HG03575 (cell line): ENCODE results near the gene CCDC69.
"Not testable (repeated sequence)": the region's sequence is repeated elsewhere in the genome, so short reads cannot be mapped to it uniquely, and the experiment has no call there.

Experiments
- ATAC-seq: cut with Tn5 transposase; IDR thresholded peaks from one replicate; pipeline ENCODE4 v1.9.1; 2021; ENCODE audit not compliant: unreplicated experiment, insufficient number of reproducible peaks, low FRiP score; ENCODE audit errors: extremely low read depth

CCDC69 gene

DNA sequence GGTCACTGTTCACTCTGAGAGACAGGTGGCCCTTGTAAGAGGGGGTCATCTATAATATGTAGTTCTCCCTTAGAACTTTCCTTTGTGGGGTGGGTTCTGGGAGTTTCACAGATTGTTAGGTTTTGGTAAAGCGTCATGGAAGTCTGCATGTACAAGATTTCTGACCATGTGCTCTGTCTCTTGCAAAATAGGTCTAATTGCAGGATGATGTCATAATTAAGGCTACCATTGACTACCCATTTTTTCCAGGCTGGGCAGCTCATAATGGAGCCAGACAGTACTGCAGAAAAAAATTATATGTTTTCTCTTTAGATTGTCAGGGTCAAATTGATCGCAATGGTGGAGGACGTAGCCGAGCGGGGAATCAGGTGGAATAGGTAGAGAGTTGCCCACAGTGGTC lies 25.4 kb upstream of the CCDC69 start:
- no peak for ATAC-seq

DNA sequence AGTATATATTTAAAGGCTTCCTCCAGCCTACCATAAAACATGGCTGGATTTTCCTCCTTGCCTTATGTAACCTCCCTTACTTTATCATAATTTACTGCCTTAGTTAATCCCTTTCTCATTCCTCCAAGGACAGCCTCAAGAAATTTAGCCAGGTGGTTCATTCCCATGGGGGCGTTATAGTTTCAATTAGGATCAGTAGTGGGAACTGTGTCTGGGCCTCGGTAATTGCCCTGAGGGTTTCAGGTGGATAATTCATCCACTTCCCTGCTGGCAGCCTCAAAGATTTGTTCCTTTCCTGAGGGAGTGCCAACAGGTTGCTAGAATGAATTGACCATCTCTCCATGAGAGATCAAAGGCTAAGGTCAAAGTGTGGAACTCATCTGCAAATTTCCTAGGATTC lies 24.8 kb upstream of the CCDC69 start:
- no peak for ATAC-seq

DNA sequence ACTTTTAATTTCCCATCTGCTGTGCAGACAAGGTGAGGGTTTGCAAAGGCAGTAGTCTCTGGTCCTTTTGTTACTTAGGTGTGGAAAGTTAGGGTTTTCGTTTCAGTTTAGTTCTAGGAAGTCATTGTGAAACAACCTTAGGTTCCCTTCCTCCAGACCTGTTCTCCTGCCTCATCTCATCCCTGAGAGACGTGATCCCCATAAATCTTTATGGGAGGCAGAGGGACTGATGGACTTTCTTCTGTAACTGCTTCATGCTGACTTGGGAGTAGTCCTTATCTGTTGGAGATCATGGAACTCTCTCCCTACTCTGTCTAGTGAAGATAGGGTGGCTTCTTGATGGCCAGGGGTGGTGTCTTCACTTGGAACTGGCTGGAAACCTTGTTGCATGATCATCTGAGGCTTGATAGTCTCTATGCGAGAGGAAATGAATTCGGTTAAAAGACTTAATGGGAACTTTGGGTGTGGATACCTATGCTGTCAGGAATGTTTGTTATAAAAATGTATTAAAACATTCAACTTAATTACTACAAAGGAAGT lies 21.9 kb upstream of the CCDC69 start:
- no peak for ATAC-seq

DNA sequence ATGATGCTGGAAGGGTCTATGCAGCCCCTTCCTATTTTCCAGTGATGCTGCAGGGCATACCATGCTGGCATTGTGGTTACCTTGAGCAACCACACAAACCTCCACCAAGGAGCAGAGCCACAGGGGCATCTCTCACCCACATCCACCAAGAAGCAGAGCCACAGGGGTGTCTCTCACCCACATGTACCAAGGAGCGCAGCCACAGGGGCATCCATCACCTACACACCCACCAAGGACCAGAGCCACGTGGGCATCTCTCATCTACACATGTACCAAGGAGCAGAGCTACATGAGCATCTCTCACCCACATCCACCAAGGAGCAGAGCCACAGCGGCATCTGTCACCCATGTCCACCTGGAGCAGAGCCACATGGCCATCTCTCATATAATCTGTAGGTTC lies 20.3 kb upstream of the CCDC69 start:
- ATAC-seq, result no peak

DNA sequence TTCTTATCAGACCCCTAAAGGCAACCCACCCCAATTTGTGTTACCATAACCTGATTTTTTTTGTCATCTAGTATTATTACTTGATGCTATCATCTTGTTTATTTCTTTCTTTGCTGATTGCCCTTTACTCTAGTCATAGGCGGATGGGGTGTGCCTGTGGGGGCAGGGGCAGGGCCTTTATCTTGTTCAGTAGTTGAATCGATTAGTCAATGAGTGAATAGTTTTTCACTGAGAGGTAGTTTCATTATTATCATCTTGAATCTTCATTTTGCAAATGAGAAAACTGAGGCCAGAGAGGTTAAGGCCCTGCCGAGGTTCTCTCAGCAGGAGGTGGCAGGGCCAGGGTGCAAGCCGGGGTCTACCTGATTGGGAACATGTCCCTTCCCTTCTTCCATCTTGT lies 19.7 kb upstream of the CCDC69 start:
- no peak for ATAC-seq

DNA sequence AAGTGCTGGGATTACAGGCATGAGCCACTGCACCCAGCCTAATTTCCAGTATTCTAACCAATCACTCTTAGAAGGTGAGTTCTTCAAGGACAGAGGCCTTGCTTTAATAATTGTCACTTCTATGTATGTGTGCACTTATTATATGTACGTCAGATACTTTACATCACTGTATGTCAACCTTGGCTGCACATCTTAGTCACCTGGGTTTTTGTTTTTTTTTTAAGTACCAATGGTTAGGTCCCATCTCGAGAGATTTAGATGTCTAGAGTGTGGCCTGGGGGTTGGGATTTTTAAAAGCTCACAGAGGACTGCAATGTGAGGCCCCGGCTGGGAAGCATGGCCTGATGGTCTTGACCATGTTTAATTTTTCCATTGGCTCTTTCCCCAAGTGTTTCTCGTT lies 19.2 kb upstream of the CCDC69 start:
- no peak for ATAC-seq

DNA sequence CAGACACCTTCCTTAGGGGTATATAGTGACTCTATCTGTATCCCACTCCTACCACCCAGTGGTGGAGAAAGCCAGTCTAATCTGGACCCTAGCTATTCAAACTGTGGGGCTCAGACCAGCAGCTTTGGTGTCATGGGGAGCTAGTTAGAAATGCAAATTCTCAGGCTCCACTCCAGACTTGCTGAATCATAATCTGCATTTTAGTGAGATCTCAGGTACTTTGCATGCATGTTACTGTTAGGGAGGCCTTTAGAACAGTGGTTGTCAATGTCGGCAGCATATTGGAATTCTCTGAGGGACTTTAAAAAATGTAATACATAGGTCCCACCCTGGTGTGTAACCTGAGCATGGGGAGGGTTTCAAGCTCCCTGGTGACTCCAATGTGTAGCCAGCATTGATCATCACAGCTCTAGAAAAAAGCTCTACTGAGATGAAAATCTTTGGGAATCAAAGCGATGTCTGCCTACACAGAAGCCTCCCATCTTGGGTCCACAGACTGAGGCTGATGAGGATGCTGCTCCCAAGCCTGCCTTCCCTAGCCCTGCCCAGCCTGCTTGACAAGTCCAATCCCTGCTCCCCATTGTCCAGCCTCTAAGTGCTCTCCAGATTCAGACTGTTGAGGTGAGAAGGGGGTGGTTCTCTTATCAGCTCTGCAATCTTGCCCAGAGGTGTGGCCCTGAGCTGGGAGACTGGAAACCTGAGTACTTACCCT lies 17.2 kb upstream of the CCDC69 start:
- no peak for ATAC-seq

DNA sequence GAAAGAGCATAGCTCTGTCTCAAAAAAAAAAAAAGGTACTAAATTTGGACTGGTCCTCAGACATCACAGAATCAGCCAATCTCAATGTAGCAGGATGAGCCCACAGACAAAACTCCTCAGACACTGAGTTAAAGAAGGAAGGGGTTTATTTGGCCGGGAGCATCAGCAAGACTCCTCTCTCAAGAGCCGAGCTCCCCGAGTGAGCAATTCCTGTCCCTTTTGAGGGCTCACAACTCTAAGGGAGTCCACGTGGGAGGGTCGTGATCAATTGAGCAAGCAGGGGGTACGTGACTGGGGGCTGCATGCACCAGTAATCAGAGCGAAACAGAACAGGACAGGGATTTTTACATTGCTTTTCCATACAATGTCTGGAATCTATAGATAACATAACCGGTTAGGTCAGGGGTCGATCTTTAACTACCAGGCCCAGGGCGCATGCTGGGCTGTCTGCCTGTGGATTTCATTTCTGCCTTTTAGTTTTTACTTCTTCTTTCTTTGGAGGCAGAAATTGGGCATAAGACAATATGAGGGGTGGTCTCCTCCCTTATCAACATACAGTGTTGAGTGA lies 16.5 kb upstream of the CCDC69 start:
- ATAC-seq, result not testable (repeated sequence)

DNA sequence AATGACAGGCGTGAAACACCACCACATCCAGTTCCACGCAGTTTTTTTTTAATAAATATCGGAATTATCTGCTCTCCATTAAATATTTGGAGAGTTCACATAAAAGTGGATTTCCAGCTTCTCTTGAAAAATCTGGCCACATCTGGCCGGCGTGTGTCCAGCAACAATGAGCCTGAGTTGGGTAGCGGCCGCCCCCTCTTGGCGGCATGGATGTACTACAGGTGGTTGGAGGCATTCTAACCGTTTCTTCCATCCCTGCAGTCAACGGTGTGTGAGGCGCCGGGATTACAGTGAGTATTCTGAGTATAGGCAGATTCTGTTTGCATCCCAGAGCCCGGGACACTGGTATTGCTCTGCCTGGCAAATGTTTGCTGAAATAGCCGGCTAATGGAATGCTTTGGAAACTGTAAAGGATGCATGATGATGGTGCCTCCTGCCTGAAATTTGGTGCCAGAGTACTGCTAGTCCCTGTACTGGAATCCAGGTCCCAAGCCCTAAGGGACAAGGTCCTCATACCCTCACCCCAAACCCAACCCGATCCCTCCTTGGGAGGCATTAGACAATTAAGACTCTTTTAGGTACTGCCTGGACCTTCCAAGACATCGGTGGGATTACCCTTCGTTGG lies 15.5 kb upstream of the CCDC69 start:
- no peak for ATAC-seq

DNA sequence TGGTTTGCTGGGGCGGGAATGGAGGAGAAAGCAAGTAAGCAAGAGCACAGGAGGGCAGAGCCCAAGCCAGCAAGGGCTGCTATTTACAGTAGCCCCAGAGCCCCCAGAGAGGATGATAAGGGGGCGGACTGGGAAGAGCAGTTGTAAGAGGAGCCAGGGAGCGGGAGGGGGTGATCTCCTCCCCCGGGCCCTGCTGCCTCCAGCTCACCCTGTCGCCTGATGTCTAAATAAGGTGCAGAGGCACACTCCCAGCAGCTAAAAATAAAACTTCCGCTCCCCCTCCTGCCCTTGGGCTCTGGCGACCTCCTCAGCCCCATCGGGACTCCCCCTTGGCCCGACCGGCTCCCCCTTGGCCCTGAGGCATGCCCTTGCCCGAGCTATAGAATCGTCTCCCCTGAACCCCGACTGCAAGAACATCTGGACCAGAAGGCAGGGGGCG lies 14.4 kb upstream of the CCDC69 start:
- ATAC-seq, result no peak

DNA sequence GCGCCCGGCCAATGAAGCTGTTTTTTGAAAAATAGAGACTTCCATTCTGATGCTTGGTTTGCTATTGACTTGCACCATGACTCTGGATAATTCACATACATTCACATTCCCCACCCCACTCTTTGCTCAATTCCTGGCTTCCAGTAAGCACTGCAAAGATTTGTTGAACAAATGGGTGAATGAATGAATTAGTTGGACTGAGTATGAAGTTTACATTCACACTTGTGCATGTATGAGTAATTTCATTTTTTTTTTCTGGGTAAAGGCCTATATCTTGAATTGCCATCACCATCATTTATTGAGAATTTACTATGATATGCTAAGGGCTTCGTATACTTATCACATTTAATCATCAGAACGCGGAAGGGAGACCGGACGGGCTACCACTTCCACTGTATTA lies 13.8 kb upstream of the CCDC69 start:
- ATAC-seq, result no peak

DNA sequence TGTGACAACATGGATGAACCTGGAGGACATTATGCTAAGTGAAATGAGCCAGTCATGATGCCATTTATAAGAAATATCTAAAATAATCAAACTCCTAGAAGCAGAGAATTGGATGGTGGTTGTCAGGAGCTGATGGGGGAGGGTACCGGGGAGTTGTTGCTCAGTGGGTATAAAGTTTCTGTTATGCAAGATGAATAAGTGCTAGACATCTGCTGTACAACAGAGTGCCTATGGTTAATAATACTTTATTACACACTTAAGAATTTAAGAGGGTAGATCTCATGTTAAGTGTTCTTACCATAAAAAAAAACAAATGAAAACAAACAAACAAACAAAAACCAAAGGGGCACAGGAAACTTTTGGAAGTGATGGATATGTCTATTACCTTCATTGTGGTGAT lies 13.0 kb upstream of the CCDC69 start:
- no peak for ATAC-seq

DNA sequence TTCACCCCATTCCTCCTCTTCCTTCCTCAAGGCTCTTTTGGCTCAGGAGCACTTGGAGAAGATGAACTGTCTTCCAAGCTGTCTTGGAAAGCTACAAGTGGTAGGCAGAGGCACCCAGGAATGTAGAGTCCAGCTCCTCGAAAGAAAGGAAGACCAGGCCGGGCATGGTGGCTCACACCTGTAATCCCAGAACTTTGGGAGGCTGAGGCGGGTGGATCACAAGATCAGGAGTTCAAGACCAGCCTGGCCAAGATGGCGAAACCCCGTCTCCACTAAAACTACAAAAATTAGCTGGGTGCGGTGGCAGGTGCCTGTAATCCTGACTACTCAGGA lies 11.3 kb upstream of the CCDC69 start:
- ATAC-seq, result not testable (repeated sequence)

DNA sequence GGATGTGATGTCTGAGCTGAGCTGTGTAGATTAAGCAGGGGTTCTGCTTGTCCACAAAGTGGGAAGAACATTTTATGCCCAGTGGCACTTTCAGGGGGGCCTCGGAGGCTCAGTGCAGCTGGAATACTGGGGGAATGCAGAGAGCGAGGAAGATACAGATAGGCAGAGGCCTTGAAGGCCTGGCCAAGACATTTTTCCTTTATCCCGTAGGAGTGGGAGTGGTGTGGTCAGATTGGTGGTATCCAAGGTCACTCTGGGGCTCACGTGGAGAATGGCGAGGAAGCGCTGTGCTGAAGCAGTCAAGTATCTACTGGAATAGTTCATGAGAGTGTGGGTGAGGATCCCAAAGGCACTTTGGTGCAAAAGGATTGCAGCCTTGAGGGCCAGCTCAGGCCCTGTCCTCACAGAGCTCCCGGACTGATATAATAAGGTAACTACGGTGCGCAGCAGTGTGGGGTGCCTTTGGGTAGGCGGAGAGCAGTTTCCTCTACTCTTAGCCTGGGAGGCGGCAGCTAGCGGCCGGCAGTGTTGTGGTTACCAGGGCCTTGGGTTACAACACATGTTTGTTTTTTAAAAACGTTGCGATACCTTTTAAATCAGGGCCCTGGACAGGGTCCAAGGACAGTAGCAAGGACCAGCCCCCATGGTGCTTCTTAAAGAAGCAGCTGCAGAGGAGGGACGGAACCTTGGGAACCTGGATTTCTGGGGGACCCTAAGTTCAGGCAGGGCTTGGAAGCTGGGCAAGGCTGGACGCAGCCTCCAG lies 10.8 kb upstream of the CCDC69 start:
- peak; percentile 52 for ATAC-seq

DNA sequence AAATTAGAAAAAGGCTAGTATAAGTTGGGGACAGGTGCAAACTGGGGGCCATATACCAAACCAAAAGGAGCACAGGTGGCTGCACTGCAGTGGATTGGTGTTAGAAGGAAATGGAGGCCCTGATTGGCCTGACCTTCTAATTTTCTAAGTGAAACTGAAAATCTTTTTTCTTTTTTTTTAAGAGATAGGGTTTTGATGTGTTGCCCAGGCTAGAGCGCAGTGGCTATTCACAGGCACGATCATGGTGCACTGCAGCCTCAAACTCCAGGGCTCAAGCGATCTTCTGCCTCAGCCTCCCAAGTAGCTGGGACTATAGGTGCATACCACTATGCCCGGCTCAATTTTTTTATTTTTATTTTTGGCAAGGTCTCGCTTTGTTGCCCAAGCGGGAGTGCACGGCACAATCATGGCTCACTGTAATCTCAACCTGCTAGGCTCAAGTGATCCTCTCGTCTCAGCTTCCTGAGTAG lies 9.8 kb upstream of the CCDC69 start:
- ATAC-seq, result peak; percentile 52

DNA sequence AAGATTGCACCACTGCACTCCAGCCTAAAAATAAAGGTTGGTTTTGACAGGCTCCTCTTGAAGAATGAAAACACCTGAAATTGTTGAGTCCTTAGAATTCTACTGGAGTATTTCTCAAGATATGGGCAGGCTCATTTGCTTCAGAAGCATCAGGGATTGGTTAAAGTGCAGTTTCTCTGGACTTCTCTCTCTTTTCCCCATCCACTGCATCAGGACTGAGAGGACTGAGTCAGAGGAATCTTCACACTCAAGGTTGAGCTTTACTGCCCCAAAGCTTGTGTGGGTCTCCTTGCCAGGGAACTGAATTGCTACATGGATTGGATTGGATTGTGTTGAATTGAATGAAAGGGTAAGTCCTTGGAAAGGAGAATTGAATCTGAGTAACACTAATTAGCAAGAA lies 7.5 kb upstream of the CCDC69 start:
- no peak for ATAC-seq

DNA sequence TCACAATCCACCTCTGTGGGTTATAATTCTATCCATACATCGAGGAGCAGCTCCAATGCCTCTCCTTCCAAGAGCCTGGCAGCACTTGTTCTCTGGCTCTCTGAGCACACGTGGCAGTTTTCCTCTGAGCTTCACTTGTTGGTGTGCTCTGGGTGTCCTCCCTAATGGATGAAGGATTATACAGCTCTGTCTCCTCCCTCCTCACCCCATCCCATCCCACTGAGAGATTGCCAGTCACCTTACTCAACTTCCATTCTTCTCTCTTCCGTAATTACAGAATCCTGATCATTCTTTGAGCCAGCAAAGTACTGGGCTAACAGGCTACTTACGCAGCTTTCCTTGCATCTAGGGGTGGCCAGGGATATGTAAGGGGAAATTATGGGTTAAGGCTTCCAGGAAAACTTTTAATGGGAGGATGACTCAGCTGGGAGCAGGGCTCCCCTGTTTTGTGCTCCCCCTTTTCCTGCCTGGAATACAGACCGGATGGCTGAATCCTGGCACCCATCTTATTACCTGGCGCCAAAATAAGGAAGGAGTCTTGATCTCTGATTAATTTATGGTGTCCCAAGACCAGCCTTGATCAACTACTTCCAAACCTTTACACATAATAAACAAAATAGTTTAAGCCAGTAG lies 6.3 kb upstream of the CCDC69 start:
- no peak for ATAC-seq

DNA sequence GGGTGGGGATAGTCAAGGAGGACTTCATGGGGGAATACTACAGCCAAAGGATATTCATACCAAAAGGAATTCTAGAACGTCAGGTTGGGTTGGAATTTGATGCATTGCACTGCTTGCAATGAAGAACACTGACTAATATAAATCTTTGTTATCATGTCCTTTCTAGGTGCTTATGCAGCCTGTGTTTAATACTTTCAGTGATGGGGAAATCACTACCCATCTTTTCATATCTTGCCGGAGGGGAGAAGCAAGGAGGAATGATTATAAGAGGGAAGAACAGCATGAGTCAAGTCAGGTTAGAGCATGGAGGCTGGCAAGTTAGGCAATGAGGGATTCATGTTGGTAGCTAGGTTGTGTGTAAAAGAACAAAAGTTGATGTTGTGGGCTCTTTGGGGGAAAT lies 5.1 kb upstream of the CCDC69 start:
- ATAC-seq, result no peak

DNA sequence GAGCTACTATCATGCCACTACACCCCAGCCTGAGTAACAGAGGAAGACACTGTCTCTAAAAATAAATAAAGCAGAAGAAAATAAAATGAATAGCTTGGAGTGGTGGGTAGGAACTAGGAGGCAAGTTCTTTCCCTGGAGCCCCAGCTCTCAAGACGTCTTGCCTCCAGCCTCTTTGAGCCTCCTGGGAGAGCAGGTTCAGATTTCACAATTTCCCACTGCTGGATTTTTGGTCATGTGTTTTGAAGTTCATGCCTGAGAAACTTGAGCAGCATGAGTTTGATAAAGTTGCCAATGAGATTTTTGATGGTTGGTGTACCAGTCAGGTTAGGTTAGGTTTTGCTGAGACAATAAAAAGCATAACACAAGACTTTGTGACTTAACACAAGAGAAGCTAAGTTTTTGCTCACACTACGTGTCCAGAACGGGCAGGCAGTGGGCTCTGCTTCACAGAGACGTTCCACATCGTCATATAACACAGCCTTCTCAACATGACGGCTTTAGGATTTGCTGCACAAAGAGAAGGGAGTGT lies 4.1 kb upstream of the CCDC69 start:
- no peak for ATAC-seq
